GF-D8 (cell line): Measurements from ENCODE around the gene FAM90A26.
"Not testable (repeated sequence)": the region's sequence is repeated elsewhere in the genome, so short reads cannot be mapped to it uniquely, and the experiment has no call there.

Experiments
- DNase-seq: peaks from one replicate; lab custom pipeline; 2025; lab: John Stamatoyannopoulos, UW

The FAM90A26 gene

GRCh38 chr4:9169791-9170459 is at the start of gene FAM90A26:
Gene FAM90A26 (plus strand): TSS chr4:9170409. CDS start chr4:9173173, 2,764 bp downstream.
- DNase-seq: not testable (repeated sequence)

- DNase-seq: not testable (repeated sequence)
Observed at GRCh38 chr4:9122711-9123110, 47.5 kb upstream of the FAM90A26 start.

GRCh38 chr4:9123572-9124007 is 46.6 kb upstream of the FAM90A26 start:
- DNase-seq: not testable (repeated sequence)

GRCh38 chr4:9125601-9126161 is 44.5 kb upstream of the FAM90A26 start:
- not testable (repeated sequence) for DNase-seq

GRCh38 chr4:9131420-9131819 is 38.8 kb upstream of the FAM90A26 start:
- DNase-seq: not testable (repeated sequence)

GRCh38 chr4:9132849-9133248 is 37.4 kb upstream of the FAM90A26 start:
- not testable (repeated sequence) for DNase-seq

GRCh38 chr4:9134011-9134410 is 36.2 kb upstream of the FAM90A26 start:
- DNase-seq: not testable (repeated sequence)

GRCh38 chr4:9134556-9134955 is 35.7 kb upstream of the FAM90A26 start:
- not testable (repeated sequence) for DNase-seq

- not testable (repeated sequence) for DNase-seq
Observed at GRCh38 chr4:9141050-9141449, 29.2 kb upstream of the FAM90A26 start.

- DNase-seq: not testable (repeated sequence)
Observed at GRCh38 chr4:9142786-9143185, 27.4 kb upstream of the FAM90A26 start.

GRCh38 chr4:9143421-9144080 is 26.7 kb upstream of the FAM90A26 start:
- DNase-seq: no peak

GRCh38 chr4:9146967-9147366 is 23.2 kb upstream of the FAM90A26 start:
- DNase-seq: no peak

- not testable (repeated sequence) for DNase-seq
Observed at GRCh38 chr4:9147368-9147767, 22.8 kb upstream of the FAM90A26 start.

GRCh38 chr4:9148611-9149409 is 21.4 kb upstream of the FAM90A26 start:
- not testable (repeated sequence) for DNase-seq

- not testable (repeated sequence) for DNase-seq
Observed at GRCh38 chr4:9151809-9152179, 18.4 kb upstream of the FAM90A26 start.

- DNase-seq: peak; percentile 82
Observed at GRCh38 chr4:9152180-9153007, 17.8 kb upstream of the FAM90A26 start.

GRCh38 chr4:9153008-9153570 is 17.1 kb upstream of the FAM90A26 start:
- DNase-seq: peak; percentile 91

- not testable (repeated sequence) for DNase-seq
Observed at GRCh38 chr4:9153571-9154157, 16.5 kb upstream of the FAM90A26 start.

GRCh38 chr4:9155101-9155886 is 14.9 kb upstream of the FAM90A26 start:
- DNase-seq: not testable (repeated sequence)

GRCh38 chr4:9158392-9158791 is 11.8 kb upstream of the FAM90A26 start:
- not testable (repeated sequence) for DNase-seq
